CD4-positive, CD25-positive, alpha-beta regulatory T cell (primary cell): ENCODE measurements around the gene GMPR. TPM values are rescaled to one million over a fixed set of nuclear protein-coding genes. Genes with fewer than 3 reads are reported as not detected.

Experiments
- ATAC-seq, 2 donors: fragments of 150-1000 bp; cut with Tn5 transposase; one replicate each; pipeline ENCODE4 v1.10.0; 2021; ENCODE audit warnings: low read depth in 2 of 2, moderate number of reproducible peaks in 2 of 2, moderate library complexity in 1 of 2
- DNase-seq, 3 donors: peaks; one replicate each; pipeline versions ENCODE4 v3.0.0 to v3.0.0-alpha.2; 2012 to 2022; ENCODE audit warnings: mixed read lengths in 1 of 3
- H3K27ac ChIP-seq: one replicate; pipeline ENCODE4 v1.7.0; 2013; ENCODE audit warnings: mild to moderate bottlenecking, low read length; ENCODE audit not compliant: insufficient read depth, poor library complexity, severe bottlenecking
- H3K27me3 ChIP-seq: one replicate; pipeline ENCODE4 v1.7.0; 2013; ENCODE audit warnings: low read length; ENCODE audit not compliant: control insufficient read depth, insufficient read depth
- H3K36me3 ChIP-seq: one replicate; pipeline ENCODE4 v1.7.0; 2013; ENCODE audit warnings: mild to moderate bottlenecking, low read length, moderate library complexity; ENCODE audit not compliant: control insufficient read depth, insufficient read depth
- H3K4me1 ChIP-seq: 2 replicates; pipeline ENCODE4 v1.7.0; 2013; ENCODE audit warnings: mild to moderate bottlenecking, low read length; ENCODE audit not compliant: insufficient read depth, control insufficient read depth, poor library complexity, severe bottlenecking
- H3K4me3 ChIP-seq: one replicate; pipeline ENCODE4 v1.7.0; 2013; ENCODE audit warnings: low read depth, mild to moderate bottlenecking, low read length, moderate library complexity
- H3K9me3 ChIP-seq, 2 experiments: 1 replicate in 1 of 2; 2 replicates in 1 of 2; pipeline ENCODE4 v1.7.0; 2013; ENCODE audit warnings: low read length in 2 of 2, mild to moderate bottlenecking in 1 of 2, moderate library complexity in 1 of 2; ENCODE audit not compliant: control insufficient read depth in 2 of 2
- H3K27ac Mint-ChIP-seq, 3 donors: one replicate each; pipeline ENCODE4 v1.8.0; 2020 to 2022; ENCODE audit warnings: mild to moderate bottlenecking in 3 of 3, mixed read lengths in 3 of 3, moderate library complexity in 2 of 3
- H3K27me3 Mint-ChIP-seq: one replicate; pipeline ENCODE4 v1.8.0; 2022; ENCODE audit warnings: mild to moderate bottlenecking, mixed read lengths
- H3K36me3 Mint-ChIP-seq: one replicate; pipeline ENCODE4 v1.8.0; 2020; ENCODE audit warnings: mixed read lengths
- H3K4me1 Mint-ChIP-seq, 4 donors: one replicate each; pipeline ENCODE4 v1.8.0; 2020 to 2022; ENCODE audit warnings: mixed read lengths in 4 of 4, mild to moderate bottlenecking in 1 of 4
- H3K4me3 Mint-ChIP-seq, 4 donors: one replicate each; pipeline ENCODE4 v1.8.0; 2020 to 2022; ENCODE audit warnings: mild to moderate bottlenecking in 4 of 4, mixed read lengths in 4 of 4, moderate library complexity in 3 of 4
- H3K9me3 Mint-ChIP-seq, 7 donors: one replicate each; pipeline ENCODE4 v1.8.0; 2020 to 2022; ENCODE audit warnings: mixed read lengths in 7 of 7, mild to moderate bottlenecking in 3 of 7, moderate library complexity in 2 of 7
- polyA plus RNA-seq, 4 donors: library from polyadenylated mRNA; unstranded; fragments of 300-500 nt; fragmentation: Illumina TruSeq; gene quantifications; one replicate each; pipeline ENCODE4 v1.2.3, GENCODE V29; 2021
- total RNA-seq: library from RNA; stranded (reverse); gene quantifications from one replicate; pipeline ENCODE4 v1.2.3, GENCODE V29; 2022

The GMPR gene
- total and polyA plus RNA-seq, 5 donors from 2014 or later = 1.3 to 1.8 TPM; not detected in 3

DNA sequence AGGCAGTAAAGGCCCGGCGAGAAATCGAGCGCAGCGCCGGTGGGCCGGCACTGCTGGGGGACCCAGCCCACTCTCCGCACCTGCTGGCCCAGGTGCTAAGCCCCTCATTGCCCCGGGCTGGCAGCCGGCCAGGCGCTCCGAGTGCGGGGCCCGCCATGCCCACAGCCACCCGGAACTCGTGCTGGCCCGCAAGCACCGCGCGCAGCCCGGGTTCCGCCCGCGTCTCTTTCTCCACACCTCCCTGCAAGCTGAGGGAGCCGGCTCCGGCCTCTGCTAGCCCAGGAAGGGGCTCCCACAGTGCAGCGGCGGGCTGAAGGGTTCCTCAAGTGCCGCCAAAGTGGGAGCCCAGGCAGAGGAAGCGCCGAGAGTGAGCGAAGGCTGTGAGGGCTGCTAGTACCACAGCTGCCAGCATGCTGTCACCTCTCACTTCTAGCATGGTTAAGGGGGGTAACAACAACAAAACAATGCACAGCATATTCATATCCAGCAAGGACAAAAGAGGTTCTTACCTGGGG lies 11.3 kb upstream of the GMPR start:
- H3K27ac Mint-ChIP-seq = no peak overlapping the region
- Histone ChIP-seq H3K27ac (no peak overlapping the region), H3K36me3 (no peaks in the 10 kb centered on the region), H3K9me3 (peaks cover 0 to 4% of the 10 kb centered on the region in 2 experiments), H3K4me3 (no peak overlapping the region), H3K27me3 (peaks cover 2% of the 10 kb centered on the region), H3K4me1 (no peaks in the 10 kb centered on the region)
- peaks cover 0 to 6% (median 0%) of the 10 kb centered on the region in 7 donors for H3K9me3 Mint-ChIP-seq
- H3K27me3 Mint-ChIP-seq = peaks cover 22% of the 10 kb centered on the region
- ATAC-seq (no peak), DNase-seq (no peak)
- no peak overlapping the region for H3K4me3 Mint-ChIP-seq
- H3K36me3 Mint-ChIP-seq = no peaks in the 10 kb centered on the region
- no peaks in the 10 kb centered on the region for H3K4me1 Mint-ChIP-seq

DNA sequence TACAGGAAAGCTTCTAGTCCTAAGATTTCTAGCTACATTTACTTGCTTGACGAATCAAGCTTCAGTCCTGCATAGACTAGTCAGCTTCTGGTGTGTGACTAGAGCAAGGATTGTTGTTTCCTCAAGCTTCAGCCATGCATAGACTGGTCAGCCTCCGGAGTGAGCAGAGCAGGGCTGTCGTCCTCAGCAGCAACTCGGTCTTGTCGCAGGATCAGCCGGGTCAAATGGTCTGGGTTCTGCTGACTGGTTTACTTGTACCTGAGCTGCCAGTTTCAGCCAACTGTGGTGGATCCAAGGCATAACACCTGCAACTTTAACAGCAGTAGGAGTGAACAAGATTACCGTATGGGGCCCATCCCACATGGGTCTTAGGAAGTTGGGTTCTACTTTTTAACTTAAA lies 10.8 kb upstream of the GMPR start:
- ATAC-seq (no peak), DNase-seq (no peak)
- Mint-ChIP-seq H3K27ac (no peak overlapping the region), H3K4me1 (no peaks in the 10 kb centered on the region), H3K27me3 (peaks cover 23% of the 10 kb centered on the region), H3K4me3 (no peak overlapping the region), H3K36me3 (no peaks in the 10 kb centered on the region), H3K9me3 (peaks cover 0 to 6% (median 0%) of the 10 kb centered on the region in 7 donors)
- Histone ChIP-seq H3K27me3 (peaks cover 2% of the 10 kb centered on the region), H3K9me3 (peaks cover 0 to 4% of the 10 kb centered on the region in 2 experiments), H3K4me3 (no peak overlapping the region), H3K36me3 (no peaks in the 10 kb centered on the region), H3K27ac (no peak overlapping the region), H3K4me1 (no peaks in the 10 kb centered on the region)

DNA sequence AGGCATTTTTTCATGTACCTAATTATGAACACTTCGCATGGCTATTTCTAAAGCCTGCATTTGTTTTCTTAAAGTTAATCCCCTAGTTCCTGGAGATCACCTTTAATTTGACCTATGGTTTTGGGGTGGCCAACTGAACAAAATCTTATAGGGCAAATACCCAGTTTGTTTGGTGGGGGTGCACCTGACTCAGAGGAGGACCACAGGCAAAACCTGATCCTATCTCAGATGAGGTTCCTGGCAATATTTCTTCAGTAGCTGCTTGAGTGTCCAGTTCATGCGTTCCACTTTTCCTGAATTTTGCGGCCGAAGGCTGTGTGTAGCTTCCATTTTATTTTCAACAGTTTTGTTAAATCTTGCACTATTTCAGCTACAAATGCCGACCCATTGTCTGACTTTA lies 10.3 kb upstream of the GMPR start:
- Histone ChIP-seq H3K4me1 (no peaks in the 10 kb centered on the region), H3K27me3 (peaks cover 2% of the 10 kb centered on the region), H3K4me3 (no peak overlapping the region), H3K36me3 (no peaks in the 10 kb centered on the region), H3K9me3 (peaks cover 0 to 4% of the 10 kb centered on the region in 2 experiments), H3K27ac (no peak overlapping the region)
- no peak overlapping the region for H3K4me3 Mint-ChIP-seq
- H3K36me3 Mint-ChIP-seq = no peaks in the 10 kb centered on the region
- no peaks in the 10 kb centered on the region for H3K4me1 Mint-ChIP-seq
- DNase-seq = no peak
- H3K9me3 Mint-ChIP-seq = peaks cover 0 to 6% (median 0%) of the 10 kb centered on the region in 7 donors
- H3K27ac Mint-ChIP-seq = no peak overlapping the region
- H3K27me3 Mint-ChIP-seq = peaks cover 20% of the 10 kb centered on the region
- ATAC-seq = no peak

DNA sequence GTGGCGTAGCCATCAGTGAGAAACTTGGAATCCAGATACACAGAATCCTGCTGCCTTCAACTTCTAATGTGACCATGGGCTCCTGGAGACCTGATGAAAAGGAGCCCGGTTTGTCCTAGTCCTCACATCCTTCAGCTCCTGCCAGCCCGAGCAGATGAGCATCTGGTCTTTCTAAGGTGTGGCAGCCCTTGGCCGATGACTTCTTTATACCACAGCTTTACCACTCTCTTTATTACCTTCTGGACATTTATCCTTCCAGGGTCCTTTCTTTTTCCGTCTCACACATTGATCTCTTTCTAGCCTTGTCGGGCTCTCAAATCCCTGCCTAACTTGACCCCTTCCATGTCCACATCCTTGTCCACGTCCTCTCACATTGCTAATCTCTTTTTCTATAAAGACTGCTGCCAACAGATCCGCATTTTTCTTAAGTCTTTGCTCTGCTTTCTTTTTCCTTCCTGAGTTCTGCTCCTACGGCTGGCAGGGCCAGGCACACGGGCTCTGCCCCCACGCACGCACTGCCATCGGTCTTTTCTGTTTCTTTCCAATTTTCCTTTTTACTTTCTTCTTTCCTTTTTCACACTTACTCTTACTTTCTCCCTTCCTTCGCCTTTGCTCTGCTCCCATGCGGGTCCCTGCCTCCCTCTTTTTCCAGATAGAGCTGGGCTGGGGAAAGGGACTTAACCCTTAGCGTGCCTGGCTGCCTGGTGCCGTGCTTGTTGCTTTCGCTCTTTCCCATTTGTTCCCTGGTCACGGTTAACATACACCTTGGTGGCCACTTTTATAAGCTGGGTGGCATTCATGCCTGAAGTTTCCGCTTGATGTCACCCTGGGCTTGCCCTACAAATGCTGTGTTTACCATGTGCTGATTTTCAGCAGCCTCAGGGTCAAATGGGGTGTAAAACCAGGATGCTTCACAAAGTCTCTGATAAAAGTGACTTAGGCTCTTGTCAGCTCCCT lies 9.4 kb upstream of the GMPR start:
- peaks cover 19% of the 10 kb centered on the region for H3K27me3 Mint-ChIP-seq
- H3K4me3 Mint-ChIP-seq = no peak overlapping the region
- Histone ChIP-seq H3K36me3 (no peaks in the 10 kb centered on the region), H3K9me3 (peaks cover 0 to 4% of the 10 kb centered on the region in 2 experiments), H3K27me3 (peaks cover 2% of the 10 kb centered on the region), H3K4me1 (no peaks in the 10 kb centered on the region), H3K27ac (no peak overlapping the region), H3K4me3 (no peak overlapping the region)
- peaks cover 0 to 3% (median 0%) of the 10 kb centered on the region in 7 donors for H3K9me3 Mint-ChIP-seq
- H3K36me3 Mint-ChIP-seq = no peaks in the 10 kb centered on the region
- H3K4me1 Mint-ChIP-seq = no peaks in the 10 kb centered on the region
- DNase-seq = no peak
- ATAC-seq = no peak
- H3K27ac Mint-ChIP-seq = no peak overlapping the region

DNA sequence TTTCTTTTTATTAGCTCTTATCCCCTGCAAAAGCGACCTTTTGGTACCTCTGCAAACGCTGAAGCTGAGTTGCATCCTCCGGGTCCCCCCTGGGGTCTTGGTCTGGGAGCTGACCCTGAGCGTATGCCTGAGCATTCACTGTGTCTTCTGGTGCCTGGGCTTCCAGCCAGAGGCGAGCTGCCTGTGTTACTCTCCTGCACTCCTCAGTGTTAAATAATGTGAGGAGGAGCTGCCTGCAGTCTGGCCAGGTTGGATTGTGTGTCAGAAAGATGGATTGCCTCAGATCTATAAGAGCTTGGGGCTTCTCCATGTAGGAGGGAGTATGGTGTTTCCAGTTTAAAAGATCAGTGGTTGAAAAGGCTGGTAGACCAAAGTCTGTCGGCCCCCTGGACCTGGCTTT lies 8.7 kb upstream of the GMPR start:
- H3K27ac Mint-ChIP-seq = no peak overlapping the region

DNA sequence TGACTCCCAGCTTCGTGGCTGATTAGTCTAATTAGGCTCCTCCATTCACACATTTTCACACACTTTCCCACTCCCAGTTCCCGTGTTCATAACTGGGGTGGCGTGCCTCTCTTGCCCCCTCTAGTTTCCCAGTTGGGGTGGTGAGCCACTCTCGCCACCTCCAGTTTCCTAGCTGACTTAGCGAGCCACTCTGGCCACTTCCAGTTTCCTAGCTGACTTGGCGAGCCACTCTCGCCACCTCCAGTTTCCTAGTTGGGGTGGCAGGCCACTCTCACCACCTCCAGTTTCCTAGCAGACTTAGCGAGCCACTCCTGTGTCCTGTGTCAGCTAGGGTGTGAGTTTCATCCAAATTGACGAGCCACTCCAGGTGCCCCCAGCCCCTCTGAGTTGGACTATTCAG lies 7.4 kb upstream of the GMPR start:
- Histone ChIP-seq H3K27me3 (peaks cover 10% of the 10 kb centered on the region), H3K36me3 (no peaks in the 10 kb centered on the region), H3K4me3 (no peak overlapping the region), H3K27ac (no peak overlapping the region), H3K9me3 (no peaks in the 10 kb centered on the region), H3K4me1 (no peaks in the 10 kb centered on the region)
- Mint-ChIP-seq H3K36me3 (no peaks in the 10 kb centered on the region), H3K27ac (no peak overlapping the region), H3K4me1 (peaks cover 0 to under 1% (median 0%) of the 10 kb centered on the region in 4 donors), H3K9me3 (peaks cover 0 to 3% (median 0%) of the 10 kb centered on the region in 7 donors), H3K27me3 (peaks cover 27% of the 10 kb centered on the region), H3K4me3 (no peak overlapping the region)
- no peak for DNase-seq
- no peak for ATAC-seq

More for the DNA sequence above, 8.7 kb upstream of the GMPR start:
- Mint-ChIP-seq H3K4me1 (no peaks in the 10 kb centered on the region), H3K36me3 (no peaks in the 10 kb centered on the region), H3K9me3 (peaks cover 0 to 3% (median 0%) of the 10 kb centered on the region in 7 donors), H3K27me3 (peaks cover 19% of the 10 kb centered on the region), H3K4me3 (no peak overlapping the region)
- no peak overlapping the region for H3K27ac ChIP-seq
- ATAC-seq (no peak), DNase-seq (no peak)
- H3K36me3 ChIP-seq = no peaks in the 10 kb centered on the region
- peaks cover 2% of the 10 kb centered on the region for H3K27me3 ChIP-seq
- H3K4me3 ChIP-seq = no peak overlapping the region
- peaks cover 0 to 4% of the 10 kb centered on the region in 2 experiments for H3K9me3 ChIP-seq
- no peaks in the 10 kb centered on the region for H3K4me1 ChIP-seq

DNA sequence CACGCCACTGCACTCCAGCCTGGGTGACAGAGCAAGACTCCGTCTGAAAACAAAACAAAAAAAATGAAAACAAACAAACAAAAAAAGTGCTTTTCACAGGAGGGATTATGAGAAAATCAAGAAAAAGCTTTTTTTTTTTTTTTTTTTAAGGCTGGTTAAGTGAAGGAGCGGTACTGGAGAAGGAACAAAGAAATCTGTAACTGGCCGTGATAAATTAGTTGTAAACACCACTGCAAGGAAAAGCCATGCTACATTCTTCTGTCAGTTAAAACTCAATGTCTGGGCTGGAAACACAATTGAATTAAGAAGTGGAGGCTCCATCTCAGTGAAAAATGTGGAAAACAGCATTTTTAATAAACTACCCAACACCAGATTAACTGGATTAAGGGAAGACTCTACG lies 6.3 kb upstream of the GMPR start:
- ATAC-seq (no peak), DNase-seq (no peak)
- Histone ChIP-seq H3K9me3 (no peaks in the 10 kb centered on the region), H3K4me1 (peaks cover 3% of the 10 kb centered on the region), H3K27ac (no peak overlapping the region), H3K36me3 (no peaks in the 10 kb centered on the region), H3K4me3 (no peak overlapping the region), H3K27me3 (peaks cover 18% of the 10 kb centered on the region)
- H3K4me3 Mint-ChIP-seq = no peak overlapping the region
- H3K9me3 Mint-ChIP-seq = no peaks in the 10 kb centered on the region
- peaks cover 0 to 10% (median 5%) of the 10 kb centered on the region in 4 donors for H3K4me1 Mint-ChIP-seq
- peaks cover 37% of the 10 kb centered on the region for H3K27me3 Mint-ChIP-seq
- H3K36me3 Mint-ChIP-seq = no peaks in the 10 kb centered on the region
- H3K27ac Mint-ChIP-seq = no peak overlapping the region
